ENCODE results near the gene PARP3.

- TF ChIP-seq CTCF (IDR thresholded peaks at IDR 0.05) (no peak), POLR2A (IDR thresholded peaks at IDR 0.05) (no peak)
These were observed 24.3 kb downstream of the PARP3 start for GRCh38 chr3:51966486-51966885.

Data from uterus (tissue), 2 donors.